ENCODE results near the gene OSBPL2.

OSBPL2 gene

DNA sequence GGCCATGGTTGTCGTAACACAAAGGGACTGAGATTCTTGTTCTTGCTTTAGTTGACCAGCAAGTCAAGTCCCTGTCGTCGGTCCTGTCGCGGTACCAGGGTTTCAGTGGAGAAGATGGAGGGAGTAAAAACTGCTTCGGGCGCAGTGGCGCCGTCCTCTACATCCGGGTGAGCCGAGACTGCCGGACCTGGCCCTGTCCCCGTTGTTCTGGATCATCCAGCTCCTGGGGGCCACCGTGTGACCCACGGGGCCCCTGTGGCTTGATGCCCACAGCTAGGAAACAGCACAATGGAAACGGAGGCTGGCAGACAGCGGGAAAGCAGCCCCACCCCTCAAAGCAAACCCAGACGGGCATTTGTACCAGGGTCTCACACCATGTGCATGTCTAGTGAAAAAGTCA, 40.5 kb upstream of the OSBPL2 start:
- H3K9ac ChIP-seq (ENCODE audit: low read depth in 1 of 2, low read length in 2 of 2) = no peak overlapping the region
- no peaks in the 10 kb centered on the region for H3K27me3 ChIP-seq (ENCODE audit: control insufficient read depth in 1 of 2, insufficient read depth in 2 of 2, low read length in 2 of 2)
- H3K36me3 ChIP-seq (ENCODE audit: control insufficient read depth in 1 of 2, insufficient read depth in 2 of 2, low read length in 2 of 2) = peaks cover 32 to 69% of the 10 kb centered on the region in 2 donors
- no peaks in the 10 kb centered on the region for H3K4me1 ChIP-seq (ENCODE audit: control insufficient read depth in 1 of 2, insufficient read depth in 2 of 2, low read length in 2 of 2)
- no peak overlapping the region for H3K27ac ChIP-seq (ENCODE audit: low read depth, low read length)
- H3K4me3 ChIP-seq (ENCODE audit: low read depth in 1 of 2, low read length in 2 of 2) = no peak overlapping the region
- no peaks in the 10 kb centered on the region for H3K9me3 ChIP-seq (ENCODE audit: control insufficient read depth in 1 of 2, low read length in 2 of 2)

DNA sequence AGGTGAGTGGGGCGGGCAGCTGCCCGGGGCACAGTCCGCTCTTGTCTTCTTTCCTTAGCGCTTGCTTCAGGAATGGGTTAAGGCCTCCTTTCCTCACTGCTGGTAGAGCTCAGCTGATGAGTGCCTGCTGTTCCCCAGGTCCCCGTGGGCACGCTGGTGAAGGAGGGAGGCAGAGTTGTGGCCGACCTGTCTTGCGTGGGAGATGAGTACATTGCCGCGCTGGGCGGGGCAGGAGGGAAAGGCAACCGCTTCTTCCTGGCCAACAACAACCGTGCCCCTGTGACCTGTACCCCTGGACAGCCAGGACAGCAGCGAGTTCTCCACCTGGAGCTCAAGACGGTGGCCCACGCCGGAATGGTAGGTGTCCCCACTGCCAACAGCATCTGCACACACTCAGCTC, 39.8 kb upstream of the OSBPL2 start:
- peaks cover 32 to 69% of the 10 kb centered on the region in 2 donors for H3K36me3 ChIP-seq (ENCODE audit: control insufficient read depth in 1 of 2, insufficient read depth in 2 of 2, low read length in 2 of 2)
- no peaks in the 10 kb centered on the region for H3K9me3 ChIP-seq (ENCODE audit: control insufficient read depth in 1 of 2, low read length in 2 of 2)
- H3K9ac ChIP-seq (ENCODE audit: low read depth in 1 of 2, low read length in 2 of 2) = no peak overlapping the region
- no peaks in the 10 kb centered on the region for H3K4me1 ChIP-seq (ENCODE audit: control insufficient read depth in 1 of 2, insufficient read depth in 2 of 2, low read length in 2 of 2)
- no peak overlapping the region for H3K4me3 ChIP-seq (ENCODE audit: low read depth in 1 of 2, low read length in 2 of 2)
- H3K27me3 ChIP-seq (ENCODE audit: control insufficient read depth in 1 of 2, insufficient read depth in 2 of 2, low read length in 2 of 2) = no peaks in the 10 kb centered on the region
- no peak overlapping the region for H3K27ac ChIP-seq (ENCODE audit: low read depth, low read length)

DNA sequence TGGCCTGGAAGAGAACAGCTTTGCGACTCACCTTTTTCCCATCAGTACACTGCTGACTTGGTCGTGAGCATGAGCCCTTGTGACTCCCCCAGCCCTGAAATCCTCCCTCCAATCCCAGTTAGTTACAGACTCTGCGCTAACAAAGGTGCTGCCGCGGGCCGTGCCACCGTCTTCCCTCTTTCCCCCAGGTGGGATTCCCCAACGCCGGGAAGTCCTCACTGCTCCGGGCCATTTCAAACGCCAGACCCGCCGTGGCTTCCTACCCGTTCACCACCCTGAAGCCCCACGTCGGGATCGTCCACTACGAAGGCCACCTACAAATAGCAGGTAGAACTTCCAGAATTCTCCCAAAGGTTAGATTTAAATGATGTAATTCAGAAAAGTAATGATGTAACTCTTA, 39.4 kb upstream of the OSBPL2 start:
- H3K36me3 ChIP-seq (ENCODE audit: control insufficient read depth in 1 of 2, insufficient read depth in 2 of 2, low read length in 2 of 2) = peaks cover 32 to 66% of the 10 kb centered on the region in 2 donors
- no peak overlapping the region for H3K9ac ChIP-seq (ENCODE audit: low read depth in 1 of 2, low read length in 2 of 2)
- H3K4me3 ChIP-seq (ENCODE audit: low read depth in 1 of 2, low read length in 2 of 2) = no peak overlapping the region

DNA sequence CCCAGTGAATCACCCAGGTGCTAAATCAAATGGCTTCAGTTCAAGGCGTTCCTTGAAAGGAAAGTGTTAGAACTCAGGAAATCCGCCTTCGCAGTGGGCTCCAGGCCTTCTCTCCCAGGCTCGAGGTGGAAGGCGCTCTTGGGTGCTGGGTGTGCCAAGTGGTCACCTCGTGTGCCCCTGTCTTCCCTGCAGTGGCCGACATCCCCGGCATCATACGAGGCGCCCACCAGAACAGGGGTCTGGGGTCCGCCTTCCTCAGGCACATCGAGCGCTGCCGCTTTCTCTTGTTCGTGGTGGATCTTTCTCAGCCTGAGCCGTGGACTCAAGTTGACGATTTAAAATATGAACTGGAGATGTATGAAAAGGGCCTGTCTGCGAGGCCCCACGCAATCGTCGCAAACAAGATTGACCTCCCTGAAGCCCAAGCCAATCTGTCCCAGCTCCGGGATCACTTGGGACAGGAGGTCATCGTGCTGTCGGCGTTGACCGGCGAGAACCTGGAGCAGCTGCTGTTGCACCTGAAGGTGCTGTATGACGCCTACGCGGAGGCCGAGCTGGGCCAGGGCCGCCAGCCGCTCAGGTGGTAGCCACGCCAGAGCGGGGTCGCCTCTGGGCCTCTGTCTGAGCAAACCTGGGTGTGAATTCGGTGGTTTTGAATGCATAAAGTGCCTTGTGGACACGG, 37.7 kb upstream of the OSBPL2 start:
- Histone ChIP-seq H3K4me3 (ENCODE audit: low read depth in 1 of 2, low read length in 2 of 2) (no peak overlapping the region), H3K36me3 (ENCODE audit: control insufficient read depth in 1 of 2, insufficient read depth in 2 of 2, low read length in 2 of 2) (peaks cover 32 to 62% of the 10 kb centered on the region in 2 donors)

More for the DNA sequence above, 39.4 kb upstream of the OSBPL2 start:
- no peaks in the 10 kb centered on the region for H3K4me1 ChIP-seq (ENCODE audit: control insufficient read depth in 1 of 2, insufficient read depth in 2 of 2, low read length in 2 of 2)
- no peak overlapping the region for H3K27ac ChIP-seq (ENCODE audit: low read depth, low read length)
- H3K9me3 ChIP-seq (ENCODE audit: control insufficient read depth in 1 of 2, low read length in 2 of 2) = no peaks in the 10 kb centered on the region
- H3K27me3 ChIP-seq (ENCODE audit: control insufficient read depth in 1 of 2, insufficient read depth in 2 of 2, low read length in 2 of 2) = no peaks in the 10 kb centered on the region

DNA sequence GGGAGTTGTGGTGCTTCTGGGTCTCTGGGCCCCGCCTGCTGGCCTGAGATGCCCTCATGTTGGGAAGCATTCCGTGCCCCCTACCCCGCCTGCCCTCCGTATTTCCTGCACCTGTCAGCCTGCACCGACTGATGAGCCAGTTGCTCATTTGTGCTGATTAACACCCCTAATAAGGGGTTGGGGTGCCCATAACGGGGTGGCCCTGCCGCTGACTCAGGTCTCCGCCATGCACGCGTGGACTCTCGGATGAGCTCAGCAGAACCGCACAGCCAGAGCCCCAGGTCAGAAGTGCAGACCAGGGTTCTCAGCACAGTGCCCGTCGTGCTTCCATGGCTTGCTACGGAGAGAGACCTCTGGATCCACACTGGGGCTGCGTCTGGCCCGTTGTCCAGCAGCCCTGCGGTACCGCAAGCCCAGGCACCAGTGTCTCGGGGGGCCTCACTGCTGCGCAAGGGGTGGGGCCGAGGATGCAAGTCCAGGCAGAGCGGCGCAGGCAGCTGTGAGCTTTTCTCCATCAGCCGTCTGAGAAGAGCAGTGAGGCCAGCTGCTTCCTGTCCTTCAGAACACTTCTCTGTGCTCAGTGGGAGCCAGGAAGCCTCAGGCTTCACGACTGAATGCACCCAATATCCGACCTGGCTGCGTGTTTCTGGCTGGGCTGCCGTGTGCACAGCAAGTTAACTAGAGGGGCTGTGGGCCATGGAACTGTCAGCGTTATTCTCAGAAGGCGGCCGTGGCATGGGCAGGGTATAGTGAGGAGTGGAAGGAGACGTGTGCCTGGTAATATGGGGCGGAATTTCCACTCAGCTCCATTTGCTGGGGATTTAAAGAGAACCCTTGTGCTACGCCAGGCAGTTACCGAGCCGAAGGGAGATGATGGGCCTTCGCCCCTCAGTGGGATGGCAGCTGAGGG, 36.9 kb upstream of the OSBPL2 start:
- peaks cover 32 to 54% of the 10 kb centered on the region in 2 donors for H3K36me3 ChIP-seq (ENCODE audit: control insufficient read depth in 1 of 2, insufficient read depth in 2 of 2, low read length in 2 of 2)
- H3K4me1 ChIP-seq (ENCODE audit: control insufficient read depth in 1 of 2, insufficient read depth in 2 of 2, low read length in 2 of 2) = no peaks in the 10 kb centered on the region
- H3K9ac ChIP-seq (ENCODE audit: low read depth in 1 of 2, low read length in 2 of 2) = no peak overlapping the region
- no peak overlapping the region for H3K27ac ChIP-seq (ENCODE audit: low read depth, low read length)
- H3K9me3 ChIP-seq (ENCODE audit: control insufficient read depth in 1 of 2, low read length in 2 of 2) = no peaks in the 10 kb centered on the region
- no peaks in the 10 kb centered on the region for H3K27me3 ChIP-seq (ENCODE audit: control insufficient read depth in 1 of 2, insufficient read depth in 2 of 2, low read length in 2 of 2)
- no peak overlapping the region for H3K4me3 ChIP-seq (ENCODE audit: low read depth in 1 of 2, low read length in 2 of 2)

More for the DNA sequence above, 37.7 kb upstream of the OSBPL2 start:
- H3K9ac ChIP-seq (ENCODE audit: low read depth in 1 of 2, low read length in 2 of 2) = no peak overlapping the region
- H3K4me1 ChIP-seq (ENCODE audit: control insufficient read depth in 1 of 2, insufficient read depth in 2 of 2, low read length in 2 of 2) = no peaks in the 10 kb centered on the region
- H3K9me3 ChIP-seq (ENCODE audit: control insufficient read depth in 1 of 2, low read length in 2 of 2) = no peaks in the 10 kb centered on the region
- no peak overlapping the region for H3K27ac ChIP-seq (ENCODE audit: low read depth, low read length)
- H3K27me3 ChIP-seq (ENCODE audit: control insufficient read depth in 1 of 2, insufficient read depth in 2 of 2, low read length in 2 of 2) = no peaks in the 10 kb centered on the region

DNA sequence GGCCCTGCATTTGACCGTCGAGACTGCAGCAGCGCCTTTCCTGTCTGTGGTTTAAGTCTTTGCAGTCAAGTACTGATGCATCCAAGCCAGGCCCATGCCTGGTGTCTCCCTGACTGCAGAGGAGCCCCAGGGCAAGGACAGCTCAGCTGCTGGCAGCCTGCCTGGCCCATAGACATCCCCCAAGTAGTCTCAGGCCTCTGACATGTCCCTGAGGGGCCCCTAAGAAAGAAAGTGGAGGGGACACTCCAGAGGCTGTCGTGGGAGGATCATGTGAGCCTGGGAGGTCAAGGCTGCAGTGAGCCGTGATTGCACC, 36.3 kb upstream of the OSBPL2 start:
- peaks cover 32 to 54% of the 10 kb centered on the region in 2 donors for H3K36me3 ChIP-seq (ENCODE audit: control insufficient read depth in 1 of 2, insufficient read depth in 2 of 2, low read length in 2 of 2)

DNA sequence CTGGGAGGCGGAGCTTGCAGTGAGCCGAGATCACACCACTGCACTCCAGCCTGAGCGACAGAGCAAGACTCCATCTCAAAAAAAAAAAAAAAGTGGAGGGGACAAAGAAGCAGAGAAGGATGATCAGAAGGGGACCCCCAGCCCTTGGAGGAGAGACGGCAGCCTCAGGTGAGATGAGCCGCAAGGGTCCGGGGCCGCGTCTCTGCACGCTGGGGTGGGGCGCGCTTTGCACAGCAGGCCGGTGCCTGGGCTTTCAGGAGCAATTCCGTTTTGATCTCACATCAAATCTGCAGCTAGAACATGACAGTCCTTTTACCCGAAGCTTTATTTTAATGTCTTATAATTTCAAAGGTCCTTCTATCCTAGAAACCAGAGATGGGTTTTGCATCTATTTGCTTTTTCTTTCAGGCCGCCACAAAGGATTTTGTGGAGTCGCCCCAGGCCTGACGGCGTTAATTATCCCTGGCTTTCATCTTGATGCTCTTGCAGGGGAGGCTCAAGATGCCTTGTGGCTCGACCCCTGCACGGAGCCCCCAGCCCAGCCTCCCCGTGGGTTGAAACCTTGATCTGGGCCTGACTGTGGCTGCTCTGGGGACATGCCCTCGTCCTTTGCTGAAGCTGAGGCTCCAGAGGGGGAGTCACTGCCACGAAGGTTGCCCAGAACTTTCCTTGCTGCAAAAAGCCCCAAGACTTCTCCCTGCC, 35.5 kb upstream of the OSBPL2 start:
- H3K27ac ChIP-seq (ENCODE audit: low read depth, low read length) = no peak overlapping the region
- H3K36me3 ChIP-seq (ENCODE audit: control insufficient read depth in 1 of 2, insufficient read depth in 2 of 2, low read length in 2 of 2) = peaks cover 32 to 47% of the 10 kb centered on the region in 2 donors
- H3K4me1 ChIP-seq (ENCODE audit: control insufficient read depth in 1 of 2, insufficient read depth in 2 of 2, low read length in 2 of 2) = no peaks in the 10 kb centered on the region

More for the DNA sequence above, 36.3 kb upstream of the OSBPL2 start:
- H3K4me3 ChIP-seq (ENCODE audit: low read depth in 1 of 2, low read length in 2 of 2) = no peak overlapping the region
- H3K4me1 ChIP-seq (ENCODE audit: control insufficient read depth in 1 of 2, insufficient read depth in 2 of 2, low read length in 2 of 2) = no peaks in the 10 kb centered on the region
- H3K27ac ChIP-seq (ENCODE audit: low read depth, low read length) = no peak overlapping the region
- no peak overlapping the region for H3K9ac ChIP-seq (ENCODE audit: low read depth in 1 of 2, low read length in 2 of 2)
- H3K9me3 ChIP-seq (ENCODE audit: control insufficient read depth in 1 of 2, low read length in 2 of 2) = no peaks in the 10 kb centered on the region
- no peaks in the 10 kb centered on the region for H3K27me3 ChIP-seq (ENCODE audit: control insufficient read depth in 1 of 2, insufficient read depth in 2 of 2, low read length in 2 of 2)

DNA sequence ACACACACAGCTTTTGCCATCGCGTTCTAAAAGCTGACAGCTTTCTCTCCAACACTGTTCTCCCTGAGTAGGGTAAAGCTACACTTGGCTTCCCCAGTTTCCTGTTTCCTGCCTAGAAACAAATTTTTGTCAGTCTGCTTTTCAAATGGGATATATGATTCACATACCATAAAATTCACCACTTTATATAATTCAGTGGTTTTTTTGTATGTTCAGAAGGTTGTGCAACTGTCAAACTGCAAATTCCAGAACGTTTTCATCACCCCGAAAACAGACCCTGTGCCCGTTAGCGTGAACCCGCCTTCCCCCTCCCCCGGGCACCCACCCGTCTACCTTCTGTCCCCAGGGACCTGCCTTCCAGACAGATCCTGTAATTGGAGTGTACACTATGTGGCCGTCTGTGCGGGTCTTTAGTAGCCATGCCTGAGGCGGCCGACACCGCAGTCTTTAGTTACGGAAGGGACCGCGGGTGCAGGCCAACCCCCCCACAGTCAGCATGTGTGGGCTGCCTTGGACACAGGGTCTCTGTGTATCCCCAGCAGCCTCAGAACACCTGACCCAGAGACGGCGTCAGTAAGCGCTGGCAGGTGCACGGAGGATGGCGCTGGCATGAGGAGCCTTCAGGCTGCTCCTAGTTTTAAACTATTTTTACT, 34.8 kb upstream of the OSBPL2 start:
- no peak overlapping the region for H3K9ac ChIP-seq (ENCODE audit: low read depth in 1 of 2, low read length in 2 of 2)
- H3K36me3 ChIP-seq (ENCODE audit: control insufficient read depth in 1 of 2, insufficient read depth in 2 of 2, low read length in 2 of 2) = peaks cover 26 to 40% of the 10 kb centered on the region in 2 donors
- H3K27me3 ChIP-seq (ENCODE audit: control insufficient read depth in 1 of 2, insufficient read depth in 2 of 2, low read length in 2 of 2) = no peaks in the 10 kb centered on the region
- no peak overlapping the region for H3K4me3 ChIP-seq (ENCODE audit: low read depth in 1 of 2, low read length in 2 of 2)
- H3K4me1 ChIP-seq (ENCODE audit: control insufficient read depth in 1 of 2, insufficient read depth in 2 of 2, low read length in 2 of 2) = no peaks in the 10 kb centered on the region
- no peaks in the 10 kb centered on the region for H3K9me3 ChIP-seq (ENCODE audit: control insufficient read depth in 1 of 2, low read length in 2 of 2)
- no peak overlapping the region for H3K27ac ChIP-seq (ENCODE audit: low read depth, low read length)

More for the DNA sequence above, 35.5 kb upstream of the OSBPL2 start:
- H3K9me3 ChIP-seq (ENCODE audit: control insufficient read depth in 1 of 2, low read length in 2 of 2) = no peaks in the 10 kb centered on the region
- H3K27me3 ChIP-seq (ENCODE audit: control insufficient read depth in 1 of 2, insufficient read depth in 2 of 2, low read length in 2 of 2) = no peaks in the 10 kb centered on the region
- no peak overlapping the region for H3K9ac ChIP-seq (ENCODE audit: low read depth in 1 of 2, low read length in 2 of 2)
- H3K4me3 ChIP-seq (ENCODE audit: low read depth in 1 of 2, low read length in 2 of 2) = no peak overlapping the region

DNA sequence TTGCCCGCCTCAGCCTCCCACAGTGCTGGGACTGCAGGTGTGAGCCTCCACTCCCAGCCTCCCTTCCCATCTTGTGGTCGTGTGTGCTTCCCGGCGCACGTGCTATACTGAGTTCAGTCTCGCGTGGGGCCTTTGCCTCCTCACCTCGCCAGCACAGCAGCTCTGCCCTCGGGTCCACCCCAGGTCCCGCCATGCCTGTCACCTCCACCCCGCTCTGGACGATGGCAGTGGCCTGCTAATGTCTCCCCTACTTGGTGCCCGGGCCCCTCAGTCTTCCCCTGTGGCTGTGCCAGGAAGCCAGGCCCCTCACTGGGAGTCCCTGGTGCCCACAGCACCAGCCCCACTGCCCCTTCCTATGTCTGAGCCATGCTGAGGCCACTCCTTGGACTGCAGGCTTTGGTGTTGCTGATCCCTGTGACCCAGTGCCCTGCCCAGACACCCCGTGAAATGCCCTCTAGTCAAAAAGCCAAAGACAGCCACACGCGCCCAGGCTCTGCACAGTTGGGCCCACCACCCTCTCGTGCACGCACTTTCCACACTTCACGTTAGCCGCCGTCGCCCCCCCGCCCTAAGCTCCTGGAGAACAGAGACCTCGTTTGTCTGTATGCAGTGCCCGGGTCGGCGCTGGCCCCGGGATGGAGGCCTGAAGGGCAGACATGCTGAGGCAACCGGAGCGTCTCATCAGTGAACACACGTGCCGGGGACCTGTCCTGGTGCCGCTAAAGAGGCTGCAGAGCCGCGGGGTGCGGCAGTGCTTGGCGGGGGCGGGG, 32.5 kb upstream of the OSBPL2 start:
- Histone ChIP-seq H3K36me3 (ENCODE audit: control insufficient read depth in 1 of 2, insufficient read depth in 2 of 2, low read length in 2 of 2) (peaks cover 12 to 23% of the 10 kb centered on the region in 2 donors), H3K4me3 (ENCODE audit: low read depth in 1 of 2, low read length in 2 of 2) (no peak overlapping the region)

More for the DNA sequence above, 32.5 kb upstream of the OSBPL2 start:
- Histone ChIP-seq H3K9ac (ENCODE audit: low read depth in 1 of 2, low read length in 2 of 2) (no peak overlapping the region), H3K9me3 (ENCODE audit: control insufficient read depth in 1 of 2, low read length in 2 of 2) (no peaks in the 10 kb centered on the region), H3K27ac (ENCODE audit: low read depth, low read length) (no peak overlapping the region), H3K4me1 (ENCODE audit: control insufficient read depth in 1 of 2, insufficient read depth in 2 of 2, low read length in 2 of 2) (no peaks in the 10 kb centered on the region), H3K27me3 (ENCODE audit: control insufficient read depth in 1 of 2, insufficient read depth in 2 of 2, low read length in 2 of 2) (peaks cover 9 to 16% of the 10 kb centered on the region in 2 donors)

Data from duodenal mucosa (tissue), 2 donors.